IPS-20b (cell line): Measurements from ENCODE around the gene ATXN3L.
"Not testable (repeated sequence)": the region's sequence is repeated elsewhere in the genome, so short reads cannot be mapped to it uniquely, and the experiment has no call there.

Source experiments
- H3K27ac ChIP-seq: one replicate; pipeline ENCODE4 v1.5.1; 2013; ENCODE audit warnings: low read length
- H3K27me3 ChIP-seq: 2 replicates; pipeline ENCODE4 v1.6.1; 2013; ENCODE audit warnings: mild to moderate bottlenecking, low read length, inconsistent platforms; ENCODE audit not compliant: insufficient read depth
- H3K36me3 ChIP-seq: 2 replicates; pipeline ENCODE4 v1.6.1; 2013; ENCODE audit warnings: low read depth, mild to moderate bottlenecking, inconsistent platforms, low read length, moderate library complexity; ENCODE audit not compliant: insufficient read depth
- H3K4me1 ChIP-seq: 2 replicates; pipeline ENCODE4 v1.6.1; 2013; ENCODE audit warnings: mild to moderate bottlenecking, control low read depth, inconsistent platforms, low read length, moderate library complexity; ENCODE audit not compliant: insufficient read depth
- H3K4me3 ChIP-seq: 2 replicates; pipeline ENCODE4 v1.5.1; 2013; ENCODE audit warnings: mild to moderate bottlenecking, low read length, inconsistent platforms
- H3K9ac ChIP-seq: 2 replicates; pipeline ENCODE4 v1.6.1; 2013; ENCODE audit warnings: low read depth, mild to moderate bottlenecking, inconsistent platforms, low read length, moderate library complexity
- H3K9me3 ChIP-seq: 2 replicates; pipeline ENCODE4 v1.6.1; 2013; ENCODE audit warnings: mild to moderate bottlenecking, low read depth, low read length, inconsistent platforms; ENCODE audit not compliant: insufficient read depth

ATXN3L gene

DNA sequence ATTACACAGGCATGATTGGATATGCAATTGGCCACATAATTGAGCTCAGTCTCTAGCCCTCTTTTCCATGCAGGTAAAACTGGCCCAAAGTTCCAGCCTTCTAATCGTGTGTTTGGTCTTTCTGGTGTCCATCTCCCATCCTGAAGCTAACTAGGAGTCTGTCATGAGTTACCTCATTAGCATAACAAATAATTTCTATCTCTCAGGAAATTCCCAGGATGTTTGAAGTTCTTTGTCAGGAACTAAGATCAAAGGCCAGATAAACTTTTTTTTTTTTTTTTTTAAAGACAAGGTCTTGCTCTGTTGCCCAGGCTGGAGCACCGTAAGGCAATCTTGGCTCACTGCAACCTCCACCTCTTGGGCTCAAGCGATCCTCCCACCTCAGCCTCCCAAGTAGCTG, 15.8 kb downstream of the ATXN3L start:
- Histone ChIP-seq H3K9ac (no peak overlapping the region), H3K9me3 (no peaks in the 10 kb centered on the region), H3K27ac (no peak overlapping the region), H3K36me3 (no peaks in the 10 kb centered on the region), H3K27me3 (no peaks in the 10 kb centered on the region), H3K4me1 (no peaks in the 10 kb centered on the region; the same call in 1 of the 2 replicates), H3K4me3 (no peak overlapping the region)

DNA sequence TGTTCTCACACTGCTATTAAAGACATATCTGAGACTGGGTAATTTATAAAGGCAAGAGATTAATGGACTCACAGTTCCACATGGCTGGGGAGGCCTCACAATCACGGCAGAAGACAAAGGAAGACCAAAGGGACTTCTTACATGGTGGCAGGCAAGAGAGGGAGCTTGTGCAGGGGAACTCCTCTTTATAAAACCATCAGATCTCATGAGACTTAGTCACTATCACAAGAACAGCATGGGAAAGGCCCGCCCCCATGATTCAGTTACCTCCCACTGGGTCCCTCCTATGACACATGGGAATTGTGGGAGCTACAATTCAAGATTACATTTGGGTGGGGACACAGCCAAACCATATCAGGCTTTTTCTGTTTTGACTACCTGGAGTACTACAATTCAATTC, 16.6 kb downstream of the ATXN3L start:
- not testable (repeated sequence) for H3K4me3 ChIP-seq, H3K27me3 ChIP-seq, H3K9ac ChIP-seq, H3K27ac ChIP-seq, H3K4me1 ChIP-seq, H3K9me3 ChIP-seq, H3K36me3 ChIP-seq

DNA sequence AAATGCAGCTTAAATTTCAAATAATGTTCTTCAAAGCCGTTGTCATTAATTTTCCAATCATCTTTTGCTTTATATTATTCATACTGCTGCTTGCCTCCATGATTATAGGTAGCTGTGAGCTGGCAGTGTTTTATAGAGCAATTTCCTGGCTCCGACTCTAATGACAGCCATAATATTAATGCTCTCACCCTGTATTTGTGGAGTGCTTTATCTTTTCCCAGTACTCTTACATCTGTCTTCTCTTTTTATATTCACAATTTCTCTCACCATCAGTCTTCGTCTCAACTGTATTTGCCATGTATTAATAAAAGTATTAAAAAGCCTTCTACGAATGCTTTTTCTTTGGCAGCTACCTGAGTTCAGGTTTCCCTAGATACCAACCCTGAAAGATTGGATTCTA, 21.0 kb downstream of the ATXN3L start:
- Histone ChIP-seq H3K4me1 (no peaks in the 10 kb centered on the region), H3K36me3 (no peaks in the 10 kb centered on the region), H3K9me3 (no peaks in the 10 kb centered on the region), H3K4me3 (no peak overlapping the region), H3K27ac (no peak overlapping the region), H3K27me3 (no peaks in the 10 kb centered on the region), H3K9ac (no peak overlapping the region)

DNA sequence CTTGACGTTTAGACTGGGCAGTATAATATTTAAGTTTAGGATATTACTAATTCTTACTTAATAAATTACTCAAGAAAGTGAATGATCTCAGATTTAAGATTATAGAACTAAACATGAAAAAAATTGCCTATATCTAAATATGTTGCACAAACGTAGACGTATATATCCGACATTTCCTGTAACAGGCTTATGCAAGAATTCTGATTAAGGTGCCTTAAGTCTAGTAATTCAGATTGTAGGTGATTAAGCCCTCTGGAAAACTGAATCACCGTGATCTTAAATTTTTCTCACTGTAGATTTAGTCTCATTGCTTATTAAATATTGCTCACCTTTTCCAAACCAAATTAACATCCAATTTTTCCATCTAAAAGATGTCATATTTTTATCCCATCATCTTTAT, 24.0 kb downstream of the ATXN3L start:
- no peak overlapping the region for H3K27ac ChIP-seq
- H3K4me3 ChIP-seq: no peak overlapping the region
- no peaks in the 10 kb centered on the region for H3K9me3 ChIP-seq
- H3K9ac ChIP-seq: no peak overlapping the region
- no peaks in the 10 kb centered on the region for H3K4me1 ChIP-seq
- no peaks in the 10 kb centered on the region for H3K36me3 ChIP-seq
- H3K27me3 ChIP-seq: no peaks in the 10 kb centered on the region

DNA sequence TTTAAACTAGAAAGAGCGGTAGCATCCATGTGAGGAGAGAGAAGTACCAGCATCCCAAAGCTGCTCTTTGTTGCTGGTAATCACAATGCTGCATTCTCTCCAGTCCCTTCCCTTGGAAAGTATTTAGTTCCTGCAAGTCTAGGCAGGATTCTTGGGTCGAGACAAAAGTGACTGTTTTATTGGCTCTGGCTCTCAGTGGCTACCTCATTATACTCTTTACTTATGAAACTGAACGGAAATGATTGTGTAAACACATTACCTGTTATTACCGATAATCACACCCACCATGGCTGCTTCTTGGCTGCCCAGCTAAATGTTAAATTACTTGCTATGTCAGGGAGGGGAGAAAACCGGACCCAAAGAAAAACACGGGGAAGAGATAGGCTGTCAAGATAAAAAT, 26.2 kb downstream of the ATXN3L start:
- H3K27ac ChIP-seq: no peak overlapping the region
- H3K9ac ChIP-seq: no peak overlapping the region
- H3K9me3 ChIP-seq: no peaks in the 10 kb centered on the region
- H3K36me3 ChIP-seq: no peaks in the 10 kb centered on the region
- H3K4me1 ChIP-seq: no peaks in the 10 kb centered on the region
- no peaks in the 10 kb centered on the region for H3K27me3 ChIP-seq
- H3K4me3 ChIP-seq: no peak overlapping the region

DNA sequence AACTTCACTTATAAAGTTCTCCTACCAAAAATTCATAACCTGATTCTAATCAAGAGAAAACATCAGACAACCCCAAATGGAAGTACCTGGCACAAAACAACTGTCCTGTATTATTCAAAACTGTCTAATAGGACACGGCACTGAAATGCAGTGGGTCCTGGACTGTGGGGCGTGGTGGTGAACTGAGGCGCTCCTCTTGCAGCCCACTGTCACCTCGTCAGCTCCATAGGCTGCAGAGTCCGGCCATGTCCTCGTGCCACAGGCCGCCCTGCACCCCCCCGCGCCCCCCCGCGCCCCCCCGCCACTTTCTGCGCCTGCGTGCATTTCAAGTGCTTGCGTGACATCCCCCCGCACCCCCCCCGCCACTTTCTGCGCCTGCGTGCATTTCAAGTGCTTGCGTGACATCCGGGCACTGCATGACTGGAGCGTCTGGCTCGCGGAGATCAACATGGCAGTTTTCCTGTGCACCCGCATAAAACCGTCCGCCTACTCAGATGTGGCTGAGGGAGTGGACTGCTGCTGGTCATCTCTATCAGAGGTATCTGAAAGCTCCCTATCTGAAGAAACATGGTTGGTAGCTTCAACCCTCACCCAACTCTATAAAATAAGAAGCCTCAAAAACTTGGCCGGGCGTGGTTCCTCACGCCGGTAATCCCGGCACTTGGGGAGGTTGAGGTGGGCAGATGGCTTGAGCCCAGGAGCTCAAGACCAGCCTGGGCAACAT, 28.8 kb downstream of the ATXN3L start:
- H3K9me3 ChIP-seq: peaks cover 3% of the 10 kb centered on the region; the same call in 1 of the 2 replicates
- H3K27me3 ChIP-seq: no peaks in the 10 kb centered on the region
- peaks cover 4% of the 10 kb centered on the region; the same call in 1 of the 2 replicates for H3K4me1 ChIP-seq
- no peaks in the 10 kb centered on the region for H3K36me3 ChIP-seq
- no peak overlapping the region for H3K9ac ChIP-seq
- H3K4me3 ChIP-seq: no peak overlapping the region
- H3K27ac ChIP-seq: no peak overlapping the region

DNA sequence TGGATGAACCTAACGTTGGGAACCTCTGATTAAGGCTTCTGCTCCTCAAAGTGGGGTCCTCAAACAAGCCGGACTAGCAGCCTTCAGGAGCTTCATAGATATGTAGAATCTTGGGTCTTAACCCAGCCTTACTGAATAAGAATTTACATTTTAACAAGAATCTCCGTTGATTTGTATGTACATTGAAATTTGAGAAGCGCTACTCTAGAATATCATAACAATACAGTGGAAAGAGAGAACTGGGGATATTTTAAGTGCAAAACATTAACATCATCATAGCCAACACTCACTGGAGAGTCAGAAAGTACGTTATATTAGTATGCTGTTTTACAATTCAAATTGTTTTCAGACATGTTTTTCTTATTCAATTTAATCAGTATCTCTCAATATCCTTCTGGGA, 31.2 kb downstream of the ATXN3L start:
- peaks cover 6% of the 10 kb centered on the region for H3K4me1 ChIP-seq
- no peak overlapping the region for H3K4me3 ChIP-seq
- H3K9ac ChIP-seq: no peak overlapping the region
- no peaks in the 10 kb centered on the region for H3K27me3 ChIP-seq
- no peaks in the 10 kb centered on the region for H3K36me3 ChIP-seq
- peaks cover 17% of the 10 kb centered on the region; the same call in 1 of the 2 replicates for H3K9me3 ChIP-seq
- no peak overlapping the region for H3K27ac ChIP-seq

DNA sequence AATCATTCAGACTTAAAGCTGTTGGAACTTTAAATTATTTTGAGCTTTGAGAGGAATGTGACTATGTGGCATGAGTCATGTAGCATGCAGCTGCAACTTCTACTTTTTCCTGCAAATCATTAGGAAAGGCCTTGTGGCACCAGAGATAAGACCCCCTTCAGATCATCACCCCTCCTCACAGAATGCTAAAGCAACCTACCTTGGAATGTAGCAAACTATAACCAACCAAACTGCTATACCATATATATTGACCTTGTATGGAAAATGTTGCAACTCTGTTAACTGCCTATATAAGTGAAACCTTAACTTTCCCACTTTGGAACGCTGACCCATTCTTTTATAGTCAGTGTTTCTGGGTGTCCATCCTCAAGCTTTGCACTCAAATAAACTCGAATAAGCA, 32.0 kb downstream of the ATXN3L start:
- H3K27ac ChIP-seq: no peak overlapping the region
- H3K9ac ChIP-seq: no peak overlapping the region

DNA sequence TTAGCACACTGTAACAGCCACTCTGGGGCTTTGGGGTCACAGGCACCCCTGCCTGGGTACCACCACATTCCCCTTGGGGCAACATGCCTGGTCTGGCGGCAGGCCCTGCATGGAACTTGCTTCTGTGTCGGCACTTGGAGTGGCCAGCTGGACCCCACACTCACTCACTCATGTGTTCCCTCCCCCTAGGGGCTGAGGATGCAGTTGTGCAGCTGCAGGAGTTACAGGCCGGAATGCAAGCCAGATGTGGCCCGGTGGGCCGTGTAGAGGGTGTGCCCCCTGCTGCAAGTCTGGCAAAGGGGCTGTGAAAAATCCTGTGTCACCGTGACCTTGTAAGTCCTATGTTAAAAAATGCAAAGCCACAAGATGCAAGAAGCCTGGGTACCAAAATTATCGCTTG, 34.2 kb downstream of the ATXN3L start:
- Histone ChIP-seq H3K4me1 (peaks cover 11% of the 10 kb centered on the region), H3K4me3 (no peak overlapping the region), H3K27me3 (no peaks in the 10 kb centered on the region), H3K27ac (no peak overlapping the region), H3K9me3 (peaks cover 21% of the 10 kb centered on the region; the same call in 1 of the 2 replicates), H3K36me3 (no peaks in the 10 kb centered on the region), H3K9ac (no peak overlapping the region)

More for the DNA sequence above, 32.0 kb downstream of the ATXN3L start:
- H3K27me3 ChIP-seq: no peaks in the 10 kb centered on the region
- no peak overlapping the region for H3K4me3 ChIP-seq
- peaks cover 11% of the 10 kb centered on the region for H3K4me1 ChIP-seq
- H3K36me3 ChIP-seq: no peaks in the 10 kb centered on the region
- H3K9me3 ChIP-seq: peaks cover 17% of the 10 kb centered on the region; the same call in 1 of the 2 replicates

DNA sequence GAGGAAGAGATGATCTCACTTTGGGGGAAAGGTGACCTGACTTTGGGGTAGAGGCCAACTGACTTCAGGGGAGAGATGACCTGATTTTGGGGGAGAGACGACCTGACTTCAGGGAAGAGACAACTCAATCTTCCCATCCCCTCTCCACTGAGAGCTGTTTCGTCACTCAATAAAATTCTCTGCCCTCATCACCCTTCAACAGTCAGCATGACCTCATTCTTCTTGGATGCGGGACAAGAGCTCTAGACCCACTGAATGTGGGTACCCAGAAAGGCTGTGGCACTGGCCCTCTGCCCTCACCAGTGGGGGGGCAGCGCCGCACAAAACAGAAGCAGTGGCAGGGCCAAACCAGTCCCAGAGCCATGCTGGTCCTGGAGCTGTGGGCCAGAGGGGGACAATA, 34.6 kb downstream of the ATXN3L start:
- no peak overlapping the region for H3K4me3 ChIP-seq
- no peak overlapping the region for H3K9ac ChIP-seq
- H3K9me3 ChIP-seq: peaks cover 21% of the 10 kb centered on the region; the same call in 1 of the 2 replicates

DNA sequence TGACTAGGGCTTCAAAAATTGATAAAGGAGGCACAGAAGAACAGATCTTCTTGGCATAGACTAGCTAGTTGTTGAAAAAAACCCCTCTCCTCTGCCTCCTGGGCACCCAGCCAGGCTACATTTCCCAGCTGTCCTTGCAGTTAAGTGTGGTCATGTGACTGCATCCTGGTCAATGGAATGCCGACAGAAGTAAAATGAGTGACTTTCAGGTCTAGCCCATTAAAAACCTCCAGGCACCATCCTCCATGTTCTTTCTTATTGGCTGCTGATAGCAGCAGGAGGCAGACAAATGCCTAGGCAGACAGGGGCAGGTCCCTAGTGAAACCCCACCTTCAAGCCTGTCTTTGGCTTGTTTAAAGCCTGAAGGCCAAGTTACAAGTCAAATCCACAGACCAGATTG, 35.3 kb downstream of the ATXN3L start:
- peaks cover 21% of the 10 kb centered on the region; the same call in 1 of the 2 replicates for H3K9me3 ChIP-seq
- H3K27ac ChIP-seq: no peak overlapping the region
- no peak overlapping the region for H3K9ac ChIP-seq
- H3K27me3 ChIP-seq: no peaks in the 10 kb centered on the region
- H3K36me3 ChIP-seq: no peaks in the 10 kb centered on the region
- H3K4me1 ChIP-seq: peaks cover 11% of the 10 kb centered on the region
- H3K4me3 ChIP-seq: no peak overlapping the region

More for the DNA sequence above, 34.6 kb downstream of the ATXN3L start:
- H3K4me1 ChIP-seq: peaks cover 11% of the 10 kb centered on the region
- H3K27me3 ChIP-seq: no peaks in the 10 kb centered on the region
- H3K36me3 ChIP-seq: no peaks in the 10 kb centered on the region
- H3K27ac ChIP-seq: no peak overlapping the region

DNA sequence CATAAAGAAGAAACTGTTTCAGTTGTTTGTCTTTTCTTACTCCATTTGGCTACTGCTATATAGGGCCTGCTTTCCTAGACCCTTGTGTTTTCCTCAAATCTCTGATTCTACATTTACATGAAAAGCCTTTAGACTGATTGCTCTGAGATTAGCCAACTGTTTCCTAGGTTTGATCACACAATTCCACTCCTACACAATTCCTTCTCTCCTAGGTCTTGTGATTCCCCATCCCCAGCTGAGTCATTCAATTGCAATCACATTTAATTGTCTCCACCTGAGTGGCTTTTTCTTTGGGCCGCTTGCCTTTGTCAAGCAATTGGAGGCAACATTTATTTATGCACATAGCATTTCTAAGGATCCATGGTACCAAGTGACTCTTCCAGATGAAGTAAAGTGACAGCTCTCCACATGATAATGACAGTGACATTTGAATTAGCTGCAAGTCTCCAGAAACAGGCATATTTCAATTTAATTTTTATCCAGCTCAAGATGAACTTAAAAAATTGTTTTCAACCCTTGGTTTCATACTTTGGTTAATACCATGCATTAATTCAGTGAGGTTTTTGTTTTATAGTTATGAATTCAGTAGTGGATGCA, 35.8 kb downstream of the ATXN3L start:
- Histone ChIP-seq H3K27ac (peak overlapping the region; percentile 91), H3K4me1 (peaks cover 11% of the 10 kb centered on the region), H3K4me3 (no peak overlapping the region), H3K36me3 (no peaks in the 10 kb centered on the region), H3K9me3 (peaks cover 21% of the 10 kb centered on the region; the same call in 1 of the 2 replicates), H3K27me3 (no peaks in the 10 kb centered on the region), H3K9ac (peak overlapping the region; percentile 65; the same call in 1 of the 2 replicates)
